HepG2 (cell line): Measurements from ENCODE around the gene EPS8. TPM values are rescaled to one million over a fixed set of nuclear protein-coding genes. Genes with fewer than 3 reads are reported as not detected.

ENCODE experiments used
- CEBPG ChIP-seq: IDR thresholded peaks from 2 replicates; pipeline ENCODE4 v1.6.1; 2016
- CREB1 ChIP-seq, 2 experiments: fragments of 450-650 bp in 1 of 2; IDR thresholded peaks; 2 replicates each; pipeline ENCODE4 v1.6.1; 2016 to 2017; ENCODE audit warnings: control low read depth in 1 of 2, mild to moderate bottlenecking in 1 of 2, missing compliant biosample characterization in 1 of 2, missing genetic modification characterization in 1 of 2
- EEA1 ChIP-seq: sonication (generic); formaldehyde crosslinking; IDR thresholded peaks from 2 replicates; pipeline ENCODE4 v1.5.1; 2020; ENCODE audit warnings: mild to moderate bottlenecking, missing genetic modification reagents, borderline replicate concordance
- FOXO1 ChIP-seq: sonication (generic); formaldehyde crosslinking; IDR thresholded peaks from 2 replicates; pipeline ENCODE4 v1.4.0; 2020; ENCODE audit warnings: missing genetic modification reagents
- GATAD2A ChIP-seq: IDR thresholded peaks from 2 replicates; pipeline ENCODE4 v1.6.1; 2016
- HDAC6 ChIP-seq: fragments of 200-600 bp; sonication (generic); IDR thresholded peaks from 2 replicates; pipeline ENCODE4 v1.7.0; 2017; ENCODE audit warnings: mild to moderate bottlenecking, antibody characterized with exemption, low read length, low read depth
- MYPOP ChIP-seq: sonication (generic); formaldehyde crosslinking; IDR thresholded peaks from 2 replicates; pipeline ENCODE4 v1.8.1; 2023; ENCODE audit warnings: mild to moderate bottlenecking, moderate library complexity, missing genetic modification reagents
- NCOA2 ChIP-seq: sonication (generic); formaldehyde crosslinking; IDR thresholded peaks from 2 replicates; pipeline ENCODE4 v1.8.0; 2022; ENCODE audit warnings: inconsistent platforms
- NFKB2 ChIP-seq: sonication (generic); formaldehyde crosslinking; IDR thresholded peaks from 2 replicates; pipeline ENCODE4 v1.4.0; 2020; ENCODE audit warnings: missing genetic modification reagents, borderline replicate concordance
- NR2F2 ChIP-seq: IDR thresholded peaks from 2 replicates; pipeline ENCODE4 v1.6.1; 2012; ENCODE audit warnings: low read depth, inconsistent platforms, borderline replicate concordance
- PAWR ChIP-seq: sonication (generic); formaldehyde crosslinking; IDR thresholded peaks from 2 replicates; pipeline ENCODE4 v1.4.0; 2020; ENCODE audit warnings: missing genetic modification reagents, mild to moderate bottlenecking, borderline replicate concordance
- RARG ChIP-seq: sonication (generic); formaldehyde crosslinking; IDR thresholded peaks from 2 replicates; pipeline ENCODE4 v1.4.0; 2020; ENCODE audit warnings: low read depth, mild to moderate bottlenecking, missing genetic modification reagents
- RNF219 ChIP-seq: sonication (generic); formaldehyde crosslinking; IDR thresholded peaks from 2 replicates; pipeline ENCODE4 v1.5.0; 2020; ENCODE audit warnings: mild to moderate bottlenecking, missing genetic modification reagents
- SETDB1 ChIP-seq: sonication (generic); formaldehyde crosslinking; IDR thresholded peaks from 2 replicates; pipeline ENCODE4 v1.5.1; 2020; ENCODE audit warnings: missing genetic modification reagents, mild to moderate bottlenecking, borderline replicate concordance
- SOX13 ChIP-seq, 3 experiments: fragments of 450-650 bp in 1 of 3; sonication (generic) in 1 of 3; formaldehyde crosslinking in 1 of 3; IDR thresholded peaks in 2 of 3; conservative IDR thresholded peaks in 1 of 3; 2 replicates each; pipeline versions ENCODE4 v1.5.0 to v1.6.1; 2016 to 2020; ENCODE audit warnings: antibody characterized with exemption in 1 of 3, mild to moderate bottlenecking in 1 of 3, missing compliant biosample characterization in 1 of 3, missing genetic modification reagents in 1 of 3, moderate library complexity in 1 of 3
- STAT5B ChIP-seq: sonication (generic); formaldehyde crosslinking; IDR thresholded peaks from 2 replicates; pipeline ENCODE4 v1.4.0; 2020; ENCODE audit warnings: missing genetic modification reagents
- TBL1XR1 ChIP-seq: fragments of 150-350 bp; IDR thresholded peaks from 2 replicates; pipeline ENCODE4 v1.6.1; 2014; ENCODE audit warnings: borderline replicate concordance, low read length; ENCODE audit not compliant: partially characterized antibody
- YEATS2 ChIP-seq: sonication (generic); formaldehyde crosslinking; IDR thresholded peaks from 2 replicates; pipeline ENCODE4 v1.4.0; 2020; ENCODE audit warnings: missing genetic modification reagents, borderline replicate concordance
- ZBTB3 ChIP-seq: sonication (generic); formaldehyde crosslinking; IDR thresholded peaks from 2 replicates; pipeline ENCODE4 v1.4.0; 2020; ENCODE audit warnings: low read depth, mild to moderate bottlenecking, moderate library complexity, missing genetic modification reagents, borderline replicate concordance
- ZNF281 ChIP-seq: sonication (generic); formaldehyde crosslinking; IDR thresholded peaks from 2 replicates; pipeline ENCODE4 v1.4.0; 2020; ENCODE audit warnings: missing genetic modification reagents, borderline replicate concordance
- ZNF33B ChIP-seq: sonication (generic); formaldehyde crosslinking; IDR thresholded peaks from 2 replicates; pipeline ENCODE4 v1.5.1; 2020; ENCODE audit warnings: mild to moderate bottlenecking, missing genetic modification reagents
- ZNF354B ChIP-seq: sonication (generic); formaldehyde crosslinking; IDR thresholded peaks from 2 replicates; pipeline ENCODE4 v1.8.0; 2022; ENCODE audit warnings: mild to moderate bottlenecking, missing genetic modification reagents
- ZNF607 ChIP-seq: sonication (generic); formaldehyde crosslinking; IDR thresholded peaks from 2 replicates; pipeline ENCODE4 v1.5.1; 2020; ENCODE audit warnings: missing genetic modification reagents, mild to moderate bottlenecking, borderline replicate concordance
- ZNF788 ChIP-seq: sonication (generic); formaldehyde crosslinking; IDR thresholded peaks from 2 replicates; pipeline ENCODE4 v1.5.0; 2020; ENCODE audit warnings: mild to moderate bottlenecking, missing genetic modification reagents, borderline replicate concordance
- ZNF816 ChIP-seq: sonication (generic); formaldehyde crosslinking; IDR thresholded peaks from 2 replicates; pipeline ENCODE4 v1.8.0; 2022; ENCODE audit warnings: missing genetic modification reagents, mild to moderate bottlenecking, borderline replicate concordance
- polyA plus RNA-seq, 8 experiments: library from polyadenylated mRNA; depleted of rRNA in 3 of 8; stranded (reverse) in 7 of 8; unstranded in 1 of 8; fragments of >200 nt; fragmentation: Illumina TruSeq in 4 of 8; extraction: Trizol in 4 of 8; gene quantifications; 2 replicates each; pipeline versions ENCODE4 v1.2.1 to v1.2.3, GENCODE V29; 2011 to 2016; ENCODE audit warnings: low read depth in 4 of 8, missing spikeins in 1 of 8, mixed read lengths in 1 of 8; ENCODE audit not compliant: insufficient read depth in 1 of 8
- total RNA-seq, 5 experiments: library from RNA; depleted of rRNA; stranded (reverse); fragments of >200 nt; fragmentation: Illumina TruSeq; extraction: Trizol; gene quantifications; 2 replicates each; pipeline ENCODE4 v1.2.3, GENCODE V29; 2016; ENCODE audit warnings: low read depth in 1 of 5

The EPS8 gene
- total and polyA plus RNA-seq, 2 of the 13 experiments (the other 11 are each of a cell fraction or from before 2014, with no cell fraction given): 37.1 to 43.4 TPM

- no peak for TF ChIP-seq PAWR (CRISPR knock-in tag)
- TF ChIP-seq GATAD2A (CRISPR knock-in tag): peak; percentile 24; the same call in 1 of the 2 replicates
- no peak for TF ChIP-seq ZNF788 (CRISPR knock-in tag)
- TF ChIP-seq NFKB2 (CRISPR knock-in tag): no peak
- no peak for TF ChIP-seq RARG (CRISPR knock-in tag)
- TF ChIP-seq NCOA2: no peak
- TF ChIP-seq SETDB1 (CRISPR knock-in tag): no peak
- no peak for TF ChIP-seq YEATS2 (CRISPR knock-in tag)
- TF ChIP-seq STAT5B (CRISPR knock-in tag): no peak
- no peak for TF ChIP-seq NR2F2
- no peak for TF ChIP-seq ZNF281 (CRISPR knock-in tag)
- no peak for TF ChIP-seq MYPOP (CRISPR knock-in tag)
- no peak for TF ChIP-seq FOXO1 (CRISPR knock-in tag)
- TF ChIP-seq ZNF816 (CRISPR knock-in tag): no peak
- no peak for TF ChIP-seq RNF219 (CRISPR knock-in tag)
- no peak for TF ChIP-seq HDAC6
- no peak for TF ChIP-seq ZNF33B (CRISPR knock-in tag)
- TF ChIP-seq EEA1 (CRISPR knock-in tag): no peak
- no peak for TF ChIP-seq ZNF354B (CRISPR knock-in tag)
- TF ChIP-seq ZNF607 (CRISPR knock-in tag): no peak
- TF ChIP-seq ZBTB3 (CRISPR knock-in tag): no peak
- no peak for TF ChIP-seq TBL1XR1
- no peak for TF ChIP-seq SOX13 (IDR thresholded peaks at IDR 0.05)
- no peak for TF ChIP-seq SOX13 (CRISPR knock-in tag; conservative IDR thresholded peaks at IDR 0.05 in 1 of 2, IDR thresholded peaks at IDR 0.05 in 1 of 2)
- TF ChIP-seq CEBPG (CRISPR knock-in tag): peak; percentile 41
- TF ChIP-seq CREB1 (IDR thresholded peaks at IDR 0.05): no peak
- no peak for TF ChIP-seq CREB1 (CRISPR knock-in tag; IDR thresholded peaks at IDR 0.05)
These were observed 80.7 kb downstream of the EPS8 start (continued) for GRCh38 chr12:15708396-15709076.
